IPS DF 6.9 (cell line): Measurements from ENCODE around the gene FUT4.

Experiments
- DNase-seq: peaks from one replicate; pipeline ENCODE4 v3.0.0-alpha.2; 2013; ENCODE audit warnings: low read depth, low spot score
- H3K27ac ChIP-seq: one replicate; pipeline ENCODE4 v1.5.1; 2013; ENCODE audit warnings: low read length, control low read depth
- H3K27me3 ChIP-seq: 2 replicates; pipeline ENCODE4 v1.6.1; 2013; ENCODE audit warnings: mild to moderate bottlenecking, low read length; ENCODE audit not compliant: control insufficient read depth, insufficient read depth
- H3K36me3 ChIP-seq: 2 replicates; pipeline ENCODE4 v1.6.1; 2013; ENCODE audit warnings: low read length; ENCODE audit not compliant: control insufficient read depth, insufficient read depth
- H3K4me1 ChIP-seq: 2 replicates; pipeline ENCODE4 v1.6.1; 2013; ENCODE audit warnings: low read length; ENCODE audit not compliant: control insufficient read depth, insufficient read depth
- H3K4me3 ChIP-seq: 2 replicates; pipeline ENCODE4 v1.5.1; 2013; ENCODE audit warnings: mild to moderate bottlenecking, low read length
- H3K9me3 ChIP-seq: 2 replicates; pipeline ENCODE4 v1.6.1; 2013; ENCODE audit warnings: low read length, inconsistent platforms; ENCODE audit not compliant: control insufficient read depth, insufficient read depth
- WGBS: extraction: QIAGEN DNeasy Blood & Tissue Kit; methylation state at CpG from one replicate; pipeline ENCODE4 v1.1.7; 2013; ENCODE audit warnings: mixed read lengths, missing lambda C conversion rate; ENCODE audit not compliant: insufficient read length, insufficient coverage; 5-methylcytosine and 5-hydroxymethylcytosine counted together

Gene FUT4

DNA sequence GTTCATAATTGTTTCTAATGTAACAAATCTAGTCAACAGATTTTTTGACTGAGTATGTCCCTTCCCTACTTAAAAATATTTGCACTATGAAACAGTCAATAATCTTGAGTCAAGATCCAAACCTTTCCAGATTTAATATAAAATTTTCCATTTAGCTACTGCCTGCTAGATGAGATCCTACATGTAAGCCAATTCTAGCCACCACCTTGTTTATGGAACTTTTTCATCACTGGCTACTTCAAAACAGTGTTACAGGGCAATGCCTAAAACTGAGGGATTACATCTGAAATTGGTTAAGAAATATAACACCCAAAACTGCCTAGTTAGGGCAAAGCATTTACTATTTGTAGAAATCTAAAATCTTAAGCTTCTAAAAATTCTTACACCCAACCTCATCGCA lies 10.5 kb upstream of the FUT4 start:
- Histone ChIP-seq H3K27ac (no peak overlapping the region), H3K9me3 (no peaks in the 10 kb centered on the region), H3K4me1 (no peaks in the 10 kb centered on the region), H3K27me3 (no peaks in the 10 kb centered on the region), H3K36me3 (no peaks in the 10 kb centered on the region), H3K4me3 (no peak overlapping the region)
- WGBS = no CpG with 5 or more reads among the region's 1 CpG
- DNase-seq = no peak

DNA sequence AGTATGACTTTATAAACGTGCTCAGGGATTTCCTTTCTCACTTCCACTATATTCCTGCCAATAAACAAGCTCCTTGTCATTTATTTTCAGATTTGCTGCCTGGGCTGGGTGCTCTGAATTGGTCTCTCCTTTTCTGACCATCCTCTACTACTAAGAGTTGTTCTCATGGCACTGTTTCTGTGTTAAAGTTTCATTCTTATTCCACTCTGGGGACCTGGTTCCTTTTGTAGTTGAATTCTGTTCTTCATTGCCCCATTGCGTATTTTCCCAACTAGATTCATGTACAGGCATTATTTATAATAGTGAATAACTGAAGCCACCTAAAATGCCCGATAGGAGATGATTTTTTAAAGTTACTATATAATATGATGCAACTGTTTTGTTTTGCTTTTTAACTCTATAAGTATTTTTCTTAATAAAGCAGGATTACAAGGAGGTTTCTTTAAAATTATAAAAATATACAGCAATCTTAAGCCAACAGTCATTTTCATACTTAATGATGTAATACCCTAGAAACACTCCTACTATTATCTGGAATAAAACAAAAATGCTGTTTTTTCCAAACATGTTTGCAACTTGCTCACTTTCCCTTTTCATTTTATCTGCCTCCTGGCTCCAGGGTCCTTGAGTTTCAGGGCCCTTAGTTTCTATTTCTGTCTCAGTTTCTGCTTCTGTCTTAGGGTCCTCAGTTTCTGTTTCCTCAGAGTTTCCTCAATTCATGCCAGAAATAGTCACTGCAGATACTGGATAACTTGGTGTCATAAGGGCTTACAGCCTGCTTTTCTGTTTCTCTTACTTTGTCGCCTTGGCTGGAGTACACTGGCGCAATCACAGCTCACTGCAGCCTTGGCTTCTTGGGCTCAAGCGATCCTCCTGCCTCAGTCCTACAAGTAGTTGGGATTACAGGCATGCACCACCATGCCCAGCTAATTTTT lies 9.8 kb upstream of the FUT4 start:
- H3K27me3 ChIP-seq = no peaks in the 10 kb centered on the region
- no peaks in the 10 kb centered on the region for H3K36me3 ChIP-seq
- H3K9me3 ChIP-seq = no peaks in the 10 kb centered on the region
- H3K27ac ChIP-seq = no peak overlapping the region
- WGBS = no CpG with 5 or more reads among the region's 6 CpGs
- H3K4me1 ChIP-seq = no peaks in the 10 kb centered on the region
- DNase-seq = no peak
- no peak overlapping the region for H3K4me3 ChIP-seq

DNA sequence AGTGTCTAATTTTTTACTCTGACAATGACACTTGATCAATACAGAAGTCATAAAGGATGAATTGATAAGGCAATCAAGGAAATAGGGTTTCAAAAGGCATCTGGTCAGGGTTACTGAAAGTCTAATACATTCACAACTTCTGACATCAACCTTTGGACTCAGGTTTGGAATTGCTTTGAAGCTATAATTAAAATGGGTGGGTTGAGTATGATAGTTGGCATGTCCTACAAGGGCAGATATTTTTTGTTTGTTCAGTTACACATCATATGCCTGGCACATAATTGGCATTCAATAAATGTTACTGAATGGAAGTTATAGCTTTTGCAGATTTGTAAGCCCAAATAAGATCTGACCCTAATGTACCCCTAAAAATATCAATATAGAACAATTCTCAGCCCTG lies 7.3 kb upstream of the FUT4 start:
- Histone ChIP-seq H3K36me3 (no peaks in the 10 kb centered on the region), H3K4me1 (no peaks in the 10 kb centered on the region), H3K27ac (no peak overlapping the region), H3K27me3 (no peaks in the 10 kb centered on the region), H3K4me3 (no peak overlapping the region), H3K9me3 (no peaks in the 10 kb centered on the region)
- no peak for DNase-seq

DNA sequence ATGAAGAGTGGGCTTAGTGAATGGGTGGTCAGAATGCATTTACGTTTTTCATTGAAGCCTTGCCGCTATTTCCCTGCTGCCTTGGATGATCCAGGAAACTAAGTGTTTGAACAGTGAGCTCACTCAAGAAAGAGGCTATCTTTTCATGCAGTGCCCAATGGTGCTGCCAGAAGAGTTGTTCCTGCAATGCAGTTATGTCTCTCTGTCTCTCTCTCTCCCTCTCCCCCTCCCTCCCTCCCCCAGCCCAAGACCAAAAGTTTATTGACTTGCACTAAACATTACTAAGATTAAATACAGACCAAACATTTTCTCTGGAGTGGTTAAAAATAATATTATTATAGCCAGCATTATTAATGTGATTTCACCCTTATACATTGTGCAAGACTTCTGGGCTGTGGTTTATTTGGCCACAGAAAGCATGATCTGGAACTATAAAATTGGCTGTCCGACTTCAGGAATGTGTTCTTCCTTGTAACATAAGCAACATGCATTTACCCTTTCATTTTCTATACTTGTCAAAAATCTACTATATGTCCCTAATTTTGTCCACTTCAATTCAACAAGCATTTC lies 6.6 kb upstream of the FUT4 start:
- H3K27ac ChIP-seq = no peak overlapping the region

DNA sequence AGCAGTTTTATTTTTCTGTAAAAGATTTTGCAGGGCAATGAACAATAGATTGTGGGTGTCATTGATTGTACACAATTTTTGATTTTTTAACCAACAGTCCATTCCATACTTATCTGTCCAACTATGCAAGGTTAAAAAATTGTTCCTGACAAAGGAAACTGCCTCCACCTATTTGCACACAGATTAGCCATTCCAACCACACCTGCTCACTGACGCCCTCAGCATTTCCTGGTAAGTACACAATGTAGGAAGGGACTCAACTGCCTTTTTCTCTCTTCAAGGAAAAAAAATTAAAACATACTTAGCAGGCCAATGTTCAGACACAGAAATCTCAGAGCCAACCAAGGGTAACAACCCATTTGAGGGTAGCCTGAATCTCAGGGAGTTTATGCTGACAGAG lies 4.3 kb upstream of the FUT4 start:
- Histone ChIP-seq H3K9me3 (no peaks in the 10 kb centered on the region), H3K36me3 (no peaks in the 10 kb centered on the region), H3K27me3 (no peaks in the 10 kb centered on the region), H3K27ac (no peak overlapping the region), H3K4me1 (no peaks in the 10 kb centered on the region), H3K4me3 (no peak overlapping the region)
- WGBS = no CpG with 5 or more reads among the region's 1 CpG
- no peak for DNase-seq

More for the DNA sequence above, 6.6 kb upstream of the FUT4 start:
- Histone ChIP-seq H3K4me1 (no peaks in the 10 kb centered on the region), H3K36me3 (no peaks in the 10 kb centered on the region), H3K4me3 (no peak overlapping the region), H3K9me3 (no peaks in the 10 kb centered on the region), H3K27me3 (no peaks in the 10 kb centered on the region)
- DNase-seq = no peak
- WGBS = no CpG with 5 or more reads among the region's 3 CpGs

DNA sequence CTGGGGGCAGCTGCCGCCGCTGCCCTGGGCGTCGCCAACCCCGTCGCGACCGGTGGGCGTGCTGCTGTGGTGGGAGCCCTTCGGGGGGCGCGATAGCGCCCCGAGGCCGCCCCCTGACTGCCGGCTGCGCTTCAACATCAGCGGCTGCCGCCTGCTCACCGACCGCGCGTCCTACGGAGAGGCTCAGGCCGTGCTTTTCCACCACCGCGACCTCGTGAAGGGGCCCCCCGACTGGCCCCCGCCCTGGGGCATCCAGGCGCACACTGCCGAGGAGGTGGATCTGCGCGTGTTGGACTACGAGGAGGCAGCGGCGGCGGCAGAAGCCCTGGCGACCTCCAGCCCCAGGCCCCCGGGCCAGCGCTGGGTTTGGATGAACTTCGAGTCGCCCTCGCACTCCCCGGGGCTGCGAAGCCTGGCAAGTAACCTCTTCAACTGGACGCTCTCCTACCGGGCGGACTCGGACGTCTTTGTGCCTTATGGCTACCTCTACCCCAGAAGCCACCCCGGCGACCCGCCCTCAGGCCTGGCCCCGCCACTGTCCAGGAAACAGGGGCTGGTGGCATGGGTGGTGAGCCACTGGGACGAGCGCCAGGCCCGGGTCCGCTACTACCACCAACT lies 1.0 kb downstream of the FUT4 start:
- Histone ChIP-seq H3K4me1 (no peaks in the 10 kb centered on the region; the same call in 1 of the 2 replicates), H3K36me3 (no peaks in the 10 kb centered on the region), H3K9me3 (no peaks in the 10 kb centered on the region), H3K4me3 (peak overlapping the region; percentile 57; the same call in 1 of the 2 replicates), H3K27me3 (peaks cover 3% of the 10 kb centered on the region; the same call in 1 of the 2 replicates), H3K27ac (no peak overlapping the region)
- DNase-seq = no peak
- WGBS = no CpG with 5 or more reads among the region's 59 CpGs

DNA sequence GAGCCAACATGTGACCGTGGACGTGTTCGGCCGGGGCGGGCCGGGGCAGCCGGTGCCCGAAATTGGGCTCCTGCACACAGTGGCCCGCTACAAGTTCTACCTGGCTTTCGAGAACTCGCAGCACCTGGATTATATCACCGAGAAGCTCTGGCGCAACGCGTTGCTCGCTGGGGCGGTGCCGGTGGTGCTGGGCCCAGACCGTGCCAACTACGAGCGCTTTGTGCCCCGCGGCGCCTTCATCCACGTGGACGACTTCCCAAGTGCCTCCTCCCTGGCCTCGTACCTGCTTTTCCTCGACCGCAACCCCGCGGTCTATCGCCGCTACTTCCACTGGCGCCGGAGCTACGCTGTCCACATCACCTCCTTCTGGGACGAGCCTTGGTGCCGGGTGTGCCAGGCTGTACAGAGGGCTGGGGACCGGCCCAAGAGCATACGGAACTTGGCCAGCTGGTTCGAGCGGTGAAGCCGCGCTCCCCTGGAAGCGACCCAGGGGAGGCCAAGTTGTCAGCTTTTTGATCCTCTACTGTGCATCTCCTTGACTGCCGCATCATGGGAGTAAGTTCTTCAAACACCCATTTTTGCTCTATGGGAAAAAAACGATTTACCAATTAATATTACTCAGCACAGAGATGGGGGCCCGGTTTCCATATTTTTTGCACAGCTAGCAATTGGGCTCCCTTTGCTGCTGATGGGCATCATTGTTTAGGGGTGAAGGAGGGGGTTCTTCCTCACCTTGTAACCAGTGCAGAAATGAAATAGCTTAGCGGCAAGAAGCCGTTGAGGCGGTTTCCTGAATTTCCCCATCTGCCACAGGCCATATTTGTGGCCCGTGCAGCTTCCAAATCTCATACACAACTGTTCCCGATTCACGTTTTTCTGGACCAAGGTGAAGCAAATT lies 1.8 kb downstream of the FUT4 start:
- H3K27me3 ChIP-seq = peaks cover 3% of the 10 kb centered on the region; the same call in 1 of the 2 replicates
- no peak for DNase-seq
- H3K27ac ChIP-seq = no peak overlapping the region
- peak overlapping the region; percentile 57; the same call in 1 of the 2 replicates for H3K4me3 ChIP-seq
- H3K36me3 ChIP-seq = no peaks in the 10 kb centered on the region
- no peaks in the 10 kb centered on the region; the same call in 1 of the 2 replicates for H3K4me1 ChIP-seq
- no peaks in the 10 kb centered on the region for H3K9me3 ChIP-seq
- WGBS = no CpG with 5 or more reads among the region's 54 CpGs

DNA sequence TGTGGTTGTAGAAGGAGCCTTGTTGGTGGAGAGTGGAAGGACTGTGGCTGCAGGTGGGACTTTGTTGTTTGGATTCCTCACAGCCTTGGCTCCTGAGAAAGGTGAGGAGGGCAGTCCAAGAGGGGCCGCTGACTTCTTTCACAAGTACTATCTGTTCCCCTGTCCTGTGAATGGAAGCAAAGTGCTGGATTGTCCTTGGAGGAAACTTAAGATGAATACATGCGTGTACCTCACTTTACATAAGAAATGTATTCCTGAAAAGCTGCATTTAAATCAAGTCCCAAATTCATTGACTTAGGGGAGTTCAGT lies 2.4 kb downstream of the FUT4 start:
- no peaks in the 10 kb centered on the region for H3K9me3 ChIP-seq
- no peak for DNase-seq
- H3K4me3 ChIP-seq = no peak overlapping the region; the same call in 1 of the 2 replicates
- no peaks in the 10 kb centered on the region for H3K36me3 ChIP-seq
- WGBS = no CpG with 5 or more reads among the region's 2 CpGs
- H3K4me1 ChIP-seq = no peaks in the 10 kb centered on the region; the same call in 1 of the 2 replicates
- H3K27ac ChIP-seq = no peak overlapping the region
- peaks cover 3% of the 10 kb centered on the region; the same call in 1 of the 2 replicates for H3K27me3 ChIP-seq

DNA sequence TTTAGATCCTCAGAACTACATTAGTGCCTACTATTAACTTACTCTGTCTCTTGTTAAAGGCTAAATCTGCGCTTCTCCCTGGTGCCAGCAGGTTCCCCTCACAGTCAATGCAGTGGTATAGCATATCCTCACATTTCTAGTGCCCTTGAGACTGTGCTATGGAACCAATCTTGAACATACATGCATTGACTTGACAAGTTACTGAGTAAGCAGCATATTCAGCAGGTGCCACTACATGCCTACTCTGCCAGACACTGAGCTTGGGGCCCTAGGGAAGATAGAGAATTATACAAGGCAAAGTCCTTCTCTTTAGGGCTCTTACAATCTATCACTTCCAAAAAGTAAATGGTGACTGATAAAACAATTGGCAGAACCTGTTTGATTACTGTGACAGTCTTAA lies 3.2 kb downstream of the FUT4 start:
- Histone ChIP-seq H3K27ac (no peak overlapping the region), H3K27me3 (peaks cover 3% of the 10 kb centered on the region; the same call in 1 of the 2 replicates), H3K4me3 (no peak overlapping the region), H3K9me3 (no peaks in the 10 kb centered on the region), H3K4me1 (no peaks in the 10 kb centered on the region; the same call in 1 of the 2 replicates), H3K36me3 (no peaks in the 10 kb centered on the region)
- no CpG with 5 or more reads among the region's 1 CpG for WGBS
- no peak for DNase-seq

DNA sequence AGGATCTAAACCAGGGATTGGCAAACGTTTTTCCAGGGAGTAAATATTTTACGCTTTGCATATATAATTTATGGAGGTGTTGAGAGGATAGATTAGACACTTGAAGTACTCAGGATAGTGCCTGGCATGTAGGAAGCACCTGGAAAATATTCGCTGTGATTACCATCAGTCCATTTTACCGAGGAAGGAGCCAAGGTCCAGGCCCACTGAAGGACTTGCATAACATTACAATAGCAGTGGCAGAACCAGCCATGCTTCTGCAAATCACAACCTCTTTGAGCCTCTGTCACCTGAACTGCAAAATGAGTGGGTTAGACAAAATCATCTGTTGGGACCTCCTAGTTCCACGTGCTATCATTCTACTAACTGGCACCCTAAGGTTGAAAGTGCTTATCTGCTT lies 5.4 kb downstream of the FUT4 start:
- DNase-seq = no peak
- Histone ChIP-seq H3K27me3 (peaks cover 3% of the 10 kb centered on the region; the same call in 1 of the 2 replicates), H3K4me3 (no peak overlapping the region), H3K9me3 (no peaks in the 10 kb centered on the region), H3K36me3 (no peaks in the 10 kb centered on the region), H3K4me1 (no peaks in the 10 kb centered on the region; the same call in 1 of the 2 replicates), H3K27ac (no peak overlapping the region)
- WGBS = no CpG with 5 or more reads among the region's 5 CpGs
